ENCODE results near the gene COPS2. TPM values are rescaled to one million over a fixed set of nuclear protein-coding genes. Genes with fewer than 3 reads are reported as not detected.
"Not testable (repeated sequence)": the region's sequence is repeated elsewhere in the genome, so short reads cannot be mapped to it uniquely, and the experiment has no call there.

COPS2 gene
- total RNA-seq, 1 donor from 2014 or later, result 68.2 TPM

- no peaks in the 10 kb centered on the region for H3K27me3 Mint-ChIP-seq (ENCODE audit: unreplicated experiment)
- H3K4me1 Mint-ChIP-seq (ENCODE audit: unreplicated experiment), result no peaks in the 10 kb centered on the region
Observed at GRCh38 chr15:49190586-49190985, 35.2 kb upstream of the COPS2 start.

DNA sequence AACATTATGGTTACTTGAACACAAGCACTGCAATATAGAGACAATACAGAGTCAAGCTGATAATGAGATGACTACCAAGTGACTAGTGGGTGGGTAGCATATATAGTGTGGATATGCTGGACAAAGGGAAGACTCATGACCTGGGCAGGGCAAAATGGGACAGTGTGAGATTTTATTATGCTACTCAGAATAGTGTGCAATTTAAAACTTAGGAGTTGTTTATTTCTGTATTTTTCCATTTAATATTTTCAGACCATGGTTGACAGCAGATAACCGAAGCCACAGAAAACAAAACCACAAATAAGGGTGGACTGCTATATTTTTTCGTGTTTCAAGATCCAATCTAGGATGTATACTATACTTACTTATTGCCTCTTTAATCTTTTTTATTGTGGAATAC lies 34.2 kb upstream of the COPS2 start:
- Mint-ChIP-seq H3K9me3 (ENCODE audit: unreplicated experiment) (peaks cover under 1% of the 10 kb centered on the region), H3K4me1 (ENCODE audit: unreplicated experiment) (no peaks in the 10 kb centered on the region), H3K36me3 (ENCODE audit: unreplicated experiment) (peaks cover 14% of the 10 kb centered on the region), H3K4me3 (ENCODE audit: unreplicated experiment) (no peak overlapping the region), H3K27ac (ENCODE audit: unreplicated experiment) (no peak overlapping the region), H3K27me3 (ENCODE audit: unreplicated experiment) (no peaks in the 10 kb centered on the region)
- DNase-seq (ENCODE audit: extremely low spot score, unreplicated experiment), result no peak
- TF ChIP-seq CTCF (IDR thresholded peaks at IDR 0.05), result no peak

More at GRCh38 chr15:49190586-49190985, 35.2 kb upstream of the COPS2 start:
- no peak overlapping the region for H3K4me3 Mint-ChIP-seq (ENCODE audit: unreplicated experiment)
- no peak overlapping the region for H3K27ac Mint-ChIP-seq (ENCODE audit: unreplicated experiment)
- H3K36me3 Mint-ChIP-seq (ENCODE audit: unreplicated experiment), result peaks cover 11% of the 10 kb centered on the region
- no peak for TF ChIP-seq CTCF (IDR thresholded peaks at IDR 0.05)
- no peak for DNase-seq (ENCODE audit: extremely low spot score, unreplicated experiment)
- H3K9me3 Mint-ChIP-seq (ENCODE audit: unreplicated experiment), result no peaks in the 10 kb centered on the region

DNA sequence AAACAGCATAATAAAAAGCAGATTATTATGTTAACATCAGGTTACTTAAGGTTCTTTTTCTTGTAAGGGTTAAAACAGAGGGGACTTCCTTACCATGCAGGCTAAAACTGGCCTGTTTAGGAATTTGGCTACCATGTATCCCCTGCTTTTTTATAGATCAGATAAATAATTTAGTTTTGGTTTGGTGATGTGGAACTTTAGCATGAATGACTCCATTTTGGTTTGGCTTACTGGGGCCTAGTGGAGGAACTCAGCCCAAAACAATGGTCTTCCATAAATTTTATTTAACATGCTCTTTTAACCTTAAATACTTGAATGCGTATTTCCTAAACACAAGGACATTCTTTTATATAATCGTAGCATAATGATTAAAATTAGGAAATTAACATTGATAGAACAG lies 33.5 kb upstream of the COPS2 start:
- no peak for TF ChIP-seq CTCF (IDR thresholded peaks at IDR 0.05)
- Mint-ChIP-seq H3K27me3 (ENCODE audit: unreplicated experiment) (no peaks in the 10 kb centered on the region), H3K27ac (ENCODE audit: unreplicated experiment) (no peak overlapping the region), H3K4me3 (ENCODE audit: unreplicated experiment) (no peak overlapping the region), H3K9me3 (ENCODE audit: unreplicated experiment) (peaks cover 6% of the 10 kb centered on the region), H3K36me3 (ENCODE audit: unreplicated experiment) (peaks cover 18% of the 10 kb centered on the region), H3K4me1 (ENCODE audit: unreplicated experiment) (no peaks in the 10 kb centered on the region)
- no peak for DNase-seq (ENCODE audit: extremely low spot score, unreplicated experiment)

- no peak for TF ChIP-seq CTCF (IDR thresholded peaks at IDR 0.05)
- no peak overlapping the region for H3K4me3 Mint-ChIP-seq (ENCODE audit: unreplicated experiment)
- H3K4me1 Mint-ChIP-seq (ENCODE audit: unreplicated experiment), result no peaks in the 10 kb centered on the region
- H3K36me3 Mint-ChIP-seq (ENCODE audit: unreplicated experiment), result peaks cover 18% of the 10 kb centered on the region
- no peak overlapping the region for H3K27ac Mint-ChIP-seq (ENCODE audit: unreplicated experiment)
- no peaks in the 10 kb centered on the region for H3K27me3 Mint-ChIP-seq (ENCODE audit: unreplicated experiment)
- peaks cover 6% of the 10 kb centered on the region for H3K9me3 Mint-ChIP-seq (ENCODE audit: unreplicated experiment)
- DNase-seq (ENCODE audit: extremely low spot score, unreplicated experiment), result no peak
Observed at GRCh38 chr15:49187549-49188245, 32.3 kb upstream of the COPS2 start.

DNA sequence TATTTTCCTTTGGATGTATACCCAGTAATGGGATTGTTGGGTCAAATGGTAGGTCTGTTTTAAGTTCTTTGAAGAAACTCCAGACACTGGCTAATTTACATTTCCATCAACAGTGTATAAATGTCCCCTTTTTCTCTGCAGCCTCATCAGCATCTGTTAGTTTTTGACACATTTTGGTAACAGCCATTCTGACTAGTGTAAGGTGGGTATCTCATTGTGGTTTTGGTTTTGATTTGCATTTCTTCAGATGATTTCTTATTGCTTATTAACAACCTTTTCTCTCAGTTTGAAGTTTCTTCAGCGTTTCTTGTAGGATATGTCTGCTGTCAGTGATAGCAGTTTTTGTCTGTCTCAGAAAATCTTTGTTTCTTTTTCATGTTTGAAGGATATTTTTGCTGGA lies 30.1 kb upstream of the COPS2 start:
- no peak for DNase-seq (ENCODE audit: extremely low spot score, unreplicated experiment)
- Mint-ChIP-seq H3K4me1 (ENCODE audit: unreplicated experiment) (no peaks in the 10 kb centered on the region), H3K9me3 (ENCODE audit: unreplicated experiment) (peaks cover 6% of the 10 kb centered on the region), H3K36me3 (ENCODE audit: unreplicated experiment) (peaks cover 18% of the 10 kb centered on the region), H3K27me3 (ENCODE audit: unreplicated experiment) (no peaks in the 10 kb centered on the region), H3K27ac (ENCODE audit: unreplicated experiment) (no peak overlapping the region), H3K4me3 (ENCODE audit: unreplicated experiment) (no peak overlapping the region)
- no peak for TF ChIP-seq CTCF (IDR thresholded peaks at IDR 0.05)

GRCh38 chr15:49183741-49184140 lies 28.3 kb upstream of the COPS2 start:
- not testable (repeated sequence) for DNase-seq (ENCODE audit: extremely low spot score, unreplicated experiment); H3K27me3 Mint-ChIP-seq (ENCODE audit: unreplicated experiment); H3K4me3 Mint-ChIP-seq (ENCODE audit: unreplicated experiment); H3K9me3 Mint-ChIP-seq (ENCODE audit: unreplicated experiment); H3K27ac Mint-ChIP-seq (ENCODE audit: unreplicated experiment); H3K4me1 Mint-ChIP-seq (ENCODE audit: unreplicated experiment)
- peaks cover 16% of the 10 kb centered on the region for H3K36me3 Mint-ChIP-seq (ENCODE audit: unreplicated experiment)

All from osteocyte (in vitro differentiated cells).